Fibroblast of pulmonary artery (primary cell): ENCODE measurements around the gene TNFRSF8.

ENCODE experiments used
- DNase-seq: peaks from one replicate; pipeline ENCODE4 v3.0.0-alpha.2; 2010; ENCODE audit warnings: low read depth
- H3K4me3 ChIP-seq: replicated peaks from 2 replicates; pipeline ENCODE4 v1.5.1; 2011; ENCODE audit warnings: low read depth, mild to moderate bottlenecking, control low read depth, low read length, moderate library complexity
- CTCF ChIP-seq: IDR thresholded peaks from 2 replicates; pipeline ENCODE4 v1.5.1; 2011; ENCODE audit warnings: mild to moderate bottlenecking, control low read depth, low read length, inconsistent platforms; ENCODE audit errors: missing control alignments

The TNFRSF8 gene

GRCh38 chr1:12059722-12060464, 3.2 kb upstream of the TNFRSF8 start:
- no peak for DNase-seq
- TF ChIP-seq CTCF, result no peak
- H3K4me3 ChIP-seq, result no peak overlapping the region

GRCh38 chr1:12060500-12060899, 2.6 kb upstream of the TNFRSF8 start:
- DNase-seq, result no peak
- TF ChIP-seq CTCF, result no peak
- H3K4me3 ChIP-seq, result no peak overlapping the region

- no peak for DNase-seq
- no peak overlapping the region for H3K4me3 ChIP-seq
- no peak for TF ChIP-seq CTCF
These were observed 1.2 kb downstream of the TNFRSF8 start for GRCh38 chr1:12064073-12064969.

- no peak for TF ChIP-seq CTCF
- H3K4me3 ChIP-seq, result no peak overlapping the region
- DNase-seq, result no peak
These were observed 2.8 kb downstream of the TNFRSF8 start for GRCh38 chr1:12065872-12066271.

GRCh38 chr1:12067900-12068821, 5.1 kb downstream of the TNFRSF8 start:
- peak; percentile 78 for DNase-seq
- no peak overlapping the region for H3K4me3 ChIP-seq

More at GRCh38 chr1:12067900-12068821, 5.1 kb downstream of the TNFRSF8 start:
- no peak for TF ChIP-seq CTCF
